SU-DHL-6 (cell line): Measurements from ENCODE around the gene MRC1.

ENCODE experiments used
- CTCF ChIP-seq: fragments of 200-600 bp; sonication (generic); IDR thresholded peaks from one replicate; pipeline ENCODE4 v1.5.1; 2017; ENCODE audit warnings: antibody characterized with exemption, mild to moderate bottlenecking, low read length, moderate library complexity; ENCODE audit not compliant: insufficient read depth, poor library complexity, severe bottlenecking
- EZH2phosphoT487 ChIP-seq: fragments of 200-600 bp; sonication (generic), shearing (Covaris generic); conservative IDR thresholded peaks from 2 replicates; pipeline ENCODE4 v1.6.1; 2018; ENCODE audit warnings: mild to moderate bottlenecking, antibody characterized with exemption, low read length, moderate library complexity, mixed read lengths

GRCh38 chr10:17841050-17841449 is 31.9 kb downstream of the MRC1 start:
- TF ChIP-seq CTCF: no peak
- no peak for TF ChIP-seq EZH2phosphoT487
